A172 (cell line): Measurements from ENCODE around the gene JMJD8. TPM values are rescaled to one million over a fixed set of nuclear protein-coding genes. Genes with fewer than 3 reads are reported as not detected.
A peak's percentile ranks its signal among the peaks of the same experiment; 100 is the strongest.

Source experiments
- DNase-seq: peaks from one replicate; pipeline ENCODE4 v3.0.0-alpha.2; 2015; ENCODE audit warnings: low spot score
- total RNA-seq: library from RNA; depleted of rRNA; stranded (reverse); fragments of >200 nt; shearing (Covaris generic); gene quantifications from 2 replicates; pipeline ENCODE4 v1.2.3, GENCODE V29; 2014; rRNA removed

Gene JMJD8, protein sequence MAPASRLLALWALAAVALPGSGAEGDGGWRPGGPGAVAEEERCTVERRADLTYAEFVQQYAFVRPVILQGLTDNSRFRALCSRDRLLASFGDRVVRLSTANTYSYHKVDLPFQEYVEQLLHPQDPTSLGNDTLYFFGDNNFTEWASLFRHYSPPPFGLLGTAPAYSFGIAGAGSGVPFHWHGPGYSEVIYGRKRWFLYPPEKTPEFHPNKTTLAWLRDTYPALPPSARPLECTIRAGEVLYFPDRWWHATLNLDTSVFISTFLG
- 1.6 and 3.4 TPM in 2 replicates for total RNA-seq

DNA sequence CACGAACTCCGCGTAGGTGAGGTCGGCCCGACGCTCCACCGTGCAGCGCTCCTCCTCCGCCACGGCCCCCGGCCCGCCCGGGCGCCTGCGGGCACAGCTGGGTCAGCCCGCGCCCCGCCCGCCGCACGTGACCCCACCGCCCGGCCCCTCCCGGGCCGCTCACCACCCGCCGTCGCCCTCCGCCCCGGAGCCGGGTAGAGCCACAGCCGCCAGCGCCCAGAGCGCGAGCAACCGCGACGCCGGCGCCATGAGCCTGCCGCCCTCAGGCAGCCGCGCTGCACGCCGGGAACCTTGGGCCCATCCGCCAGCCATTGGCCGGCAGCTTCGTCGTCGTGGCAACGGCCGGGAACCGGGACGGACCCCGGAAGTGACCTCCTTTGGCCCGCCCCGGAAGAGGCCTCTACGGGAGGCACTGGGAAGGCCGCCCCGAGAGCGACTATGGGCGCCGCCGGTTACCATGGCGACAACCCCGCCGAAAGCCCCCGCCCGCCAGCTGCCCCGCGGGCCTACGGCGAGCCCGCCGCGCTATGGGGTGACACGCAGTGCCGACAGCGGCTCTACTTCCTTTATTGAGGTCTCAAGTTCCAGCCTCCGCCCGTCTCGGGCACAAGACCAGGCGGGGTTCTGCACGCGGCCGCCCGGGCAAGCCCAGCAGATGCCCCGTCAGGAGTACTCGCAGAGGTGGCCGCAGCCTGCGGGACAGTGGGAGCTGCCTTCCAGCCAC lies at the start of gene JMJD8:
TSS of gene JMJD8 (minus strand) at position 264 of the 724 bp plus-strand sequence. CDS start at position 249, 15 bp downstream.
- no peak for DNase-seq

DNA sequence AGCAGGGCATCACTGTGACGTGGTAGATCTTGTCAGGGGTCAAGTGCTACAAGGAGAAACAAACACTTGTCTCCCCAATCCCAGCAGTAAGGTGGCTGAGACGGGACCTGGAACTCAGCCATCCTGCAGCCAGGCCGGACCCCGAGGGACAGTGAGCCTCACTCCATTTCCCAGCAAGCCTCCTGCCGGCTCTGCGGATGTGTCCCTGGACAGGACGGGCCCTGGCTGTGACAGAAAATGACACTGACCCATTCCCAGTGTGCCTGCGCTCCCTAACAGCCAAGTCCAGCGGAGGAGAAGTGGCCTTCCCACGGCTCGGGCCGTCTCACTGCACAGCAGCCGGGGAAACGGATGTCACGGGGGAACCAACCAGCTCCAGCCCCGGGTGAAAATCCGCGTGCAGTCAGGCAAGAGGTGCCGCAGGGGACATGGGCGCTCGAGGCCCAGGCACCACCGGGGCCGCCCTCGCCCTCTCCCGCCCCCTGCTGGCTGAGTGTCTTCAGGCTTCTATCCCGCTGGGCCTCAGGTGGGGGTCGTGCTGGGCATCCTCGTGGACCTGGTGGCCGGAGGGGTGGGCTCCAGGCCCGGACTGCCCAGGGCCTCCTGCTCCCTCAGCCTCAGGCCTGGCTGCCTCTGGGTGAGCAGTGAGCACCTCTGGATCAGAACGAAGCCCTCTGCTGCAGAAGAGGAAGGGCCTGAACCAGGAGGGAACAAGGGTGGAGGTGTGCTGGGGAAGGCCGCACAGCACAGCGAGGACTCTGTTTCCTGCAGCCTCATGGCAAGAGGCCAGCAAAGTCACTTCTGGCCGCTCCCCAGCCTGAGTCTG lies 49.5 kb upstream of the JMJD8 start:
- DNase-seq: no peak

DNA sequence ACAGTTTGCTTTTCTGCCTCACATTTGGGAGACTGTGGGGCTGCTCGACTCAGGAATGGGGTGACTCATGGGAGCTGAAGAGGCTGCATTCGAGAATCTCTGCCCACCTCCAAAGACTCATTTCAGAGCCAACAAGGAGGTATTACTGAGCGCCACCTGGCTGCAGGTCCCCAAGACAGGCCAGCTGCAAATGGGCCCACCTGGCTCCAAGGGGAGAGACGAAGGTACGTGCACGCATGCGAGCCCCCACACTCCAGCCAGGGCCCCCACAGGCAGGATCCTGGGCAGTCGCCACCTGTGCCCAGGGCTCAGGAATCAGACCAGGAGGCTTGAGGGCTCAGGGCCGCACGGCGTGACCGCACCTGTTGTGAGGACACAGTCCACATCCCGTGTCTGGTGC lies 48.8 kb upstream of the JMJD8 start:
- DNase-seq: peak; percentile 49

DNA sequence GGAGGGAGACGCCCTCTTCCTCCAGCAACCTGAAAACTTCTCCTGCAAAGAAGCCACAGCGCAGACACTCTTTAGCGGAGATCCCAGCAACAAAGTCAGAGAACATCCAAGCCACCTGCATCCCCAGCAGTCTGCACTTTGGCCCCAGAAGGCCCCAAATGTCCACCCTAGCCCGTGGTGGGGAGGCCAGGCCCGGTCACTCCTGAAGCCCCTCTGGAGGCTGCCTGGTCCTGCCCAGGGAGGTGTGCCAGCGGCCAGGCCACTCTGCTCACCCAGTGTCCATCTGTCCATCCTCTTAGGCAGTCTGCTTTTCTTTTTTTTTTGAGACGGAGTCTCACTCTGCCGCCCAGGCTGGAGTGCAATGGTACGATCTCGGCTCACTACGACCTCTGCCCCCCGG lies 48.2 kb upstream of the JMJD8 start:
- no peak for DNase-seq

DNA sequence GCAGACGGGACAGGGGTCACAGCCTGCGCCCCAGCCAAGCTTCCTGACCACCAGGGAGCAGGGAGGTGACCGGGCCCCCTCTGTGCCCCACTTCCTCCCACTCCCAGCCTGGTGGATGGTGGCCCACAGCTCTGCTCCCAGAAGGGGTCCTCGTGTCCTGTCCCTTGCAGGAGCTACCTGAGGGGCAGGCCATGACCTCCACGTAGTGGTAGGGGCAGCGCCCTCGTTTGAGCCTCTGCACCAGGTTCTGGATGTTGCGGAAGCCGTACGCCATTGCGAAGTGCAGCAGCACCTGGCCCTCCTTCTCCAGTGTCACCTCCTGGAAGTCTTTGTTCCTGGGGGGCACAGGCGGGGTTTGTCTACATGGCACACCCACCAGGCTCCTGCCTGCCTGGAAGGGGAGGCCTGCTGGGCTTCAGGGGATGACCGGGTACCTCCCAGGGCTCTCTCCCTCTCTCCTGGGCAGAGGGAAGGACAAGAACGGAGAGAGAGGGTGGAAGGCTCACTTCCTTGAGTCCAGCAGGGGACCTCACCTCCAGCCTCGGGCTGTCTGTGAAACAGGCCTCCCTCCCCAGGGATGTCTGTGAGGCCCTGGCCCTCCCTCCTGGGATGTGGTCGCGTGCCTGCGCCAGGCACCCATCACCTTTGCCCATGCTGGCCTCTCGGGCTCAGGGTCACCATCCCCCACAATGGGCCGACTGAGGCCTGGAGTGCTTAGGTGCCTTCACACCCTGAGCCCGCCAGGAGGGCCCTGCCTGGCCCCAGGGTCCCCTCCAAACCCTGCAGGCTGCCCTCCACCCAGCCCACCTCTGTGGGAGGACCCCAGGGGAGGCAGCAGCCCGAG lies 46.8 kb upstream of the JMJD8 start:
- DNase-seq: no peak

DNA sequence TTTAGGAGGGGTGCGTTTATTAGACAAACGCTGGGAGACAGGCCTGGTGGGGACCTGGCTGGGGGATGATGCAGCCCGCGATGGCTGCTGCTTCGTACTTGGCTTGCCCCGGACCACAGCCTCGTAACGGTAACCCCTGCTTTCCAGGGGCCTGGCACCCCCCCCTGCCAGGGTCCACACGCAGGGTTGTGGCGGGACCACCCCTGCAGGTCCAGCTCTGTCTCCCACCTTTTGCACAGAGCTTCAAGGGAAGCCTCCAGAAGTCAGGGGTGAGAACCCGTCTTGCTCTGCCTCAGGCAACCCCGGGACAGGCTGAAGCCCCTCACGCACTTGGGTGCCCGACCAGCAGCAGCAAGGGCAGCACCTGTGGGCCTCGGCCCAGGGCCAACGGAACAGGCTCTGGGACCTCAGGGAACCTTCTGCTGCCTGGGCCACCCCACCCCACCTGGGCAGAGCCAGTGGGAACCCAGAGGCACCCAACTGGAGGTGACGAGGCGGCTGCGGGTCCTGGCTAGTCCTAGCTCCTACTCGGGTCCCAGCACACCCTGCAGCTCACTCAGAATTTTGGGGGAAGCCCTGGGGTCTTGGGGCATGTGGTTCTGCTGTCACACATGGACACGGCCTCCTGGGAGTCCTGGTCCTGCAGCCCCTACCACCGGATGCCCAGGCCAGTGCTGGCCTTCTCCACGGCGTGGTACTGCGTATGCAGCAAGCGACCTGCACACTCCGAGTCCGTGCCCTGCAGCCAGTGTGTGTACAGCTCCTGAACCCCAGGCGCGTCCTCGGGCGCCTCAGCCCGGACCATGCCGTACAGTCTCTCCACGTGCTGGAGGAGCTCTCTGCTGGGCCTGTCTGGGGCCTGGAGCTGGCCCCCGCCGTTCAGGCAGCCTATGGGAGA lies 45.9 kb upstream of the JMJD8 start:
- no peak for DNase-seq

DNA sequence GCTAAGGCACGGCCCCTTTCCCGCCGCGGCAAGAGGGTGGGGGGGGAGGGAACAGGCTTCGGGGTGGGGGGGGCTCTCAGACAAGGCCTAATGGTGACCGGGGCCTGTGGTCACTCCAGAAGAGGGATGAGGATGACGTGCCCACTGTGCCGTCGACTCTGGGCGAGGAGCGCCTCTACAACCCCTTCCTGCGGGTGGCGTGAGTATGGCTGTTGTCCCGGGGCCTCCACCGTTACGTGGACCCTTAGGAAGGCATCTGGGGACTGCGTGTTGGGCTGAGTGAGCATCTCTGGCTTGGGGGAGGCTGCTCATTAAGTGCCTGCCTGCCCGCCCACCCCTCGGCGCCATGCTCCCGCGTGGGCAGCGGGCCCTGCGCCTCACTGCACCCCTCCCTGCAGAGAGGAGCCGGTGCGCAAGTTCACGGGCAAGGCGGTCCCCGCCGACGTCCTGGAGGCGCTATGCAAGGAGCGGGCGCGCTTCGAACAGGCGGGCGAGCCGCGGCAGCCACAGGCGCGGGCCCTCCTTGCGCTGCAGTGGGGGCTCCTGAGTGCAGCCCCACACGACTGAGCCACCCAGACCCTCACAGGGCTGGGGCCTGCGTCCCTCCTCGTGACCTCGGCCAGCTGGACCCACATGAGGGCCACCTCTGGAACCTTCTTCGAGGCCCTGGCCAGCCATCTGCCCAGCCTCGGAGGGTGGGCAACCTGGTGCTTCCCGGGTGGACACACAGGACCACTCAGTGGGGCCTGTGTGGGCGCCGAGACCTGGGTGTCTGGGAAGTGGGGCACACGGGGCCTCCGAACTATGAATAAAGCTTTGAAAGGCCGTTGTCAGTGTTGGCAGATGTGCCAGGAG lies 45.0 kb upstream of the JMJD8 start:
- no peak for DNase-seq

DNA sequence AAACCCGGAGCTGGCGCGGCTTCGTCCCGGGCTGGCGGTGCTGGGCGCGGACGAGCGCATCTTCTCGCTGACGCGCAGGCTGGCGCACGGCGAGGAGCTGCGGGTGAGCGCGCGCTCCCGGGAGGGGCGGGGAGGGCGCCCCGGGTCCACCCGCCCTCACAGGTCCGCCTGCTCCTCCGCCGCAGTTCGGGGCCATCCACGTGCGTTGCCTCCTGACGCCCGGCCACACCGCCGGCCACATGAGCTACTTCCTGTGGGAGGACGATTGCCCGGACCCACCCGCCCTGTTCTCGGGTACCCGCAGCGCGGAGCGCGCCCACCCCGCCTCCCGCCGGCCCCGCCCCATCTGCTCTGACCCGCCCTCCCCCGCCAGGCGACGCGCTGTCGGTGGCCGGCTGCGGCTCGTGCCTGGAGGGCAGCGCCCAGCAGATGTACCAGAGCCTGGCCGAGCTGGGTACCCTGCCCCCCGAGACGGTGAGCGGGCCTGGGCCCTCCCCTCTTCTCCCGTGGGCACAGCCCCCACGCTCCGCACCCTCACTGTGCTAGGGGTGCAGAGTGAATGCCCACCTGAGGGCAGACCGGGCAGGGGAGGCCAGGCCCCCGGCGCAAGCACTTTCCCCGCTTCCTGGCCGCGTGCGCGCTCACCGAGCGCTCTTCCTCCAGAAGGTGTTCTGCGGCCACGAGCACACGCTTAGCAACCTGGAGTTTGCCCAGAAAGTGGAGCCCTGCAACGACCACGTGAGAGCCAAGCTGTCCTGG lies 44.2 kb upstream of the JMJD8 start:
- DNase-seq: peak; percentile 83

DNA sequence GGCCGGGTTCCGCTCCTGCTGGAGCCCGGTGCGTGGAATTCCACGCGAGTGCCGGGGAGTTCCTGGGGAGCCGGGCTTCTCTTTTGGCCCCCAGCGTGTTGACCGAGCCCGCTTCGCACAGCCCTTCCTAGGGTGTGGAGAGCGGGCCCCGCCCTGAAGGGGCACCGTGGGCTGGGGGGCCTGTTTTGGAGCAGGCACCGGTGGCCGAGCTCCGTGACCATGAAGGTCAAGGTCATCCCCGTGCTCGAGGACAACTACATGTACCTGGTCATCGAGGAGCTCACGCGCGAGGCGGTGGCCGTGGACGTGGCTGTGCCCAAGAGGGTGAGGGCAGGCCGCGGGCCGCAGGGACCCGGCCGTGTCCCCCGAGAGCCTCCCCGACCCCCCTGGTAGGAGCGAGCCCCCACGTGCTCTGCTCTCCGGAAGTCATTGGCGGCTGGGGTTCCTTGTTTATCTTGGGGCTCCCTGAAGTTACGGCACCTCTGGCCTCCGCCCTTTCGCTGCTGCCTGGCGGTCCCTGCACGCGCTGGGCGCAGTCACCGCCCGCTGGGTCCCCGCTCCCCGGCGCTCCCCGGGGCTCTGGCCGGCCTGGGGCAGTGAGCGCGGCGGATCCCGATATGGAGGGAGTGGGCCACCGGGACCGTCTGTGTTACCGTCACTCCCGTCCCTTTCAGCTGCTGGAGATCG lies 43.3 kb upstream of the JMJD8 start:
- DNase-seq: no peak

DNA sequence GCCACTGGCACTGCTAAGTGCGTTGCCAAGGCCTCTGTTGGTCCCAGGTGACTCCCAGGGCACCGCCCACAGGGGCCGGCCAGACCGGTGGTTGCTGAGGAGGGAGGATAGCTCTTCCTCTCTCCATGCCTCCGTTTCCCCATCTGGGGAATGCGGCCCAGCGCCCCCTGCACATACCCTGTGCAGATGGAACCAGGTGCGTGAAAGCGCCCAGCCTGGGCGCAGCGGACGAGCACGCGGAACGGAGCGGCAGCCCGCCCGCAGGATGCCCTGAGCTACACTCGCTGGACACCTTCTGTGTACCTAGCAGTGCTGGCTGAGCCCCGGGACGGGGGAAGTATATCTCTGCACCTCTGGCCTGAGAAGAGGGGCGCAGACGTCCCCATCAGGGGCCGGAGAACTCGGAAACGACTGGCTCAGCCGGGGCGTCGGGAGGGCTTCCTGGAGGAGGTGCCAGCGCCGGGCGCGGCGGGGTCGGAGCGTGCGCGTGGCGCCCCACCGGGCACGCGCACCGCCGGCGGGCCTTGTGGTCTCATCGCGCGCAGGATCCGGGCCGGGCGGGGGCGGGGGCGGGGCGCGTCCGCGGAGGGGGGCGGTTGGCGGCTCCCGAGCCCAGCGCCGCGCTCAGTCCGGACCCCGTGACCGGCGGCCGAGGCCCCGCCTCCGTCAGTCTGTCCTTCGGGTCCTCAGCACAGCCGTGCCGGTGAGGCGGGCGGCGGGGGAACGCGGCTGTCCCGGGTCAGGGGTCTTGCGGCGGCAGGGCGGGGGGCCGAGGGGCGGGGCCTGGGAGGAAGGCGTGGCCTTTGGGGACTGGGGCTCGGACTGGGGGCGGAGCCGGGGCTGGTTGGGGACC lies 42.5 kb upstream of the JMJD8 start, which contains the start of the genes CCDC78 and HAGHL:
TSS of gene CCDC78 (minus strand) at position 6 of the 853 bp plus-strand sequence. CDS start 76 bp downstream, outside the sequence.
TSS of gene HAGHL (plus strand) at position 669 of the 853 bp plus-strand sequence. CDS start 404 bp downstream, outside the sequence.
- DNase-seq: no peak

DNA sequence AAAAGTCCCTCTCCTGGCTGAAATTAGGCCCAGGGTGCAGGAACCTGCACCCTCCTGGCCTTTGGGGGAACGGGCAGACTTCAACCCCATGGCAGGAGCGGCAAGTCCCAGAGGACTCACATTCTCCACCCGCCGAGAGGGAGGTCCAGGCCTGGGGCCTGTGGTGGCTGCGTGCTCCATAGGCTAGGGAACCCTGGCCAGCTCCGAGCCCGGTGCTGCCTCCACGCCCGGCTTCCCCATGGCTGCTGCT lies 42.0 kb upstream of the JMJD8 start:
- DNase-seq: no peak

DNA sequence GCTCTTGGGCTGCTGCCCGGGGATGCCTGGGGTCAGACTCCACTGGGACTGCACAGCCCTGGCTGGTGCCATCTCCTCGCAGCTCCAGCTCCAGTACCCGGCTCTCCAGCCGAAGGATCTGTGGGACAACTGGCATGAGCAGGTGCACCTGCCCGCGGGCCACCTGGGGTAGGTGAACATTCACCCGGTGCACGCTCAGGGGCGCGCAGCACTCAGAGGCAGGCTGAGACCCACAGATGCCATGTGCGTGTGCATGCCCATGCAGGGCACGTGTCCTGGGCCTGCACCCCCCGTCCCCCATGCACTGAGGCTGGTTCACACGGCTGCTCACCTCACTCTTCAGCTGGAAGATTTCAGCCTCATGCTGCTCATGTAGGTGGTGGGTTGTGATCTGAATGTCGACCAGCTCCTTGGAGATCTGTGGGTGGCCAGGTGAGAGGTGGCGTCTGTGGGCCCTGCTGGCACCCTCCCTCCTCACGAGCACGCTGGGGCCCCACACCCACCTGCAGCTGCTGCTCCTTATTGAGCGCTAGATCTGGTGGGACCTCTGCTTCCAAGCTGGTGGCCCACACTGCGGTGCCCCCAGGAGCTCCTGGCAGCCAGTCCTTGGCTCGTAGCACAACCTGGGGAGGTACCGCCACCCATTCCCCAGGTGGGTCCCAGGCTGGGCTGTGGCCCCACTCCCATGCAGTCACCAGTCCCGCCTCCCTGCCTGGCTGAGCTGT lies 41.5 kb upstream of the JMJD8 start:
- no peak for DNase-seq

DNA sequence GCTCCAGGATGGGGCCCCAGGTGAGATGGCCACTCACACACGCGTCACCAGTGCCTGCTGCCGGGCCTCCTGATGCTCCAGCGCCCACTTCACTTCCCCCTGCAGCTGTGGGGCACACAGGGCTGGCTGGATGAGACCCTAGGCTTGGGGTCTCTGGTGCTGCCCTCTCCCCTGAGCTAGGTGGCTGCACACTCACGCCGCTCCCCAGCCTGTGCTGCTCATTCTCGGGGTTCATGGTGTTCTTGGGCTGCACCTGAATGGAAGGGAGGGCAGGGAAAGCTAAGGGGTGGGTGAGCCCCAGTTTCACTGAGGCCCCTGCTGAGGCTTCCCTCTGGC lies 40.9 kb upstream of the JMJD8 start:
- DNase-seq: no peak

DNA sequence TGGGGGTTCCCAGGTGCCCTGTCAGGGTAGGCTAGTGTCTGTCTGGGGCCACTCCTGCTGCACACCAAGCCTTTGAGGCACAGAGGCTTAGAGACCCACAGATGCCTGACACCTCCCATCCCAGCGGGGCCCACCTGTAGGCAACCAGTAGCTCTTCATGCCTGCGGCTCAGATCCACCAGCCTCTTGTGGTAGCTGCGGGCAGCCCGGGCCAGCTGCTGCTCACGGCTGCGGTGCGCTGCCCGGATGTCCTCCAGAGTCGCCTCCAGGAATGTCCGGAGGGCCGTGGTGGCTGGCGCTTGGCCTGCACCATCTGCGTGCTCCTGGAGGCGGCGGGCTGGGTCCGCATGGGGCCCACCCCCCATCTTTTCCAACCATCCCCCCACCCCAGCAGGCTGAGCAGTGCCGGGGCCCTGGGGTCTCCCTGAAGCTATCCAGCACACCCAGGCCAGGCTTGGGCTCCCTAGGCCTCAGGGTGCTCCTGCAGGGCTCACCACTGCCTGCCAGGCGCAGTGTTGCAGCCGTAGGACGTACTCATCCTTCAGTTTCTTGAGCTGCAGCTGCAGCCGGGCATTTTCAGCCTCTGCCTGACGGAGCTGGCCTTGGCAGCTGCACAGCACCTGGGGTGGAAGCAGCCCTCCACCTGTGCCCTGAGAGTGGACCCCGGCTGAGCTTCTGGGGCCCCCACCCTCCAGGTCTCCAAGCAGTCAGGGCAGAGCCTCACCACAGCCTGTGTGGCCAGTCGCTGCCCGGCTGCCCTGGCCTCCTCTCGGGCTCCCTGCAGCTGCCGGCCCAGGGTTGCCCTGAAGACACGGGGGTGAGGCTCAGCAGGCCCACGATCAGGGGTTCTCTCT lies 40.3 kb upstream of the JMJD8 start:
- no peak for DNase-seq

DNA sequence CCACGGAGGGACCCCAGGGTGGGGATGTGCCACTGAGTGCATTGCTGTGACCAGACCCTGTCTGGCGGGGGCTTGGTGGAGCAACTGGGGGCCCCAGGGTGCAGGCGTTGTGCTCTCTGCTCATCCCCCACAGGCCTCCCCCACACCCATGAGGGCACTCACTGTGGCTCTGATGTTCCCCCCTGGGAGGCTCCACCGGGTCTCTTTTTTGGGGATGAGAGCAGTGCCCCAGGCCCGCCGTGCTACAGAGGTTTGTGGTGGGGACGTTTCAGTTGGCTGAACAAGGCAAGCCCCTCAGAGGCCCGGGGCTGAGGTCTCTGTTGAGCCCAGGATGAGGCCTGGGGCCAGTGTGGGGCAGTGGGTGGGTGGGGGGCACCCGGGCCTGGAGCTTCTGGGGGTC lies 39.6 kb upstream of the JMJD8 start:
- DNase-seq: no peak
